GM12873 (cell line): Measurements from ENCODE around the gene SPATA31E1.

Experiments used
- CTCF ChIP-seq: IDR thresholded peaks from 2 replicates; pipeline ENCODE4 v1.5.1; 2012; ENCODE audit warnings: low read depth, mild to moderate bottlenecking, moderate library complexity, low read length, control low read depth; ENCODE audit not compliant: insufficient read depth; ENCODE audit errors: missing control alignments

Gene SPATA31E1

GRCh38 chr9:87886933-87887505 is 4.3 kb downstream of the SPATA31E1 start:
- TF ChIP-seq CTCF = no peak

GRCh38 chr9:87887661-87888480 is 5.2 kb downstream of the SPATA31E1 start:
- TF ChIP-seq CTCF = no peak

GRCh38 chr9:87888501-87888900 is 5.8 kb downstream of the SPATA31E1 start:
- TF ChIP-seq CTCF = no peak

GRCh38 chr9:87889065-87889881 is 6.6 kb downstream of the SPATA31E1 start:
- TF ChIP-seq CTCF = no peak

GRCh38 chr9:87889882-87890252 is 7.2 kb downstream of the SPATA31E1 start:
- TF ChIP-seq CTCF = no peak

GRCh38 chr9:87890837-87891236 is 8.2 kb downstream of the SPATA31E1 start:
- no peak for TF ChIP-seq CTCF

- TF ChIP-seq CTCF = no peak
Observed at GRCh38 chr9:87891754-87892153, 9.1 kb downstream of the SPATA31E1 start.
